ENCODE measurements around the gene UBAC1.

Gene UBAC1

DNA sequence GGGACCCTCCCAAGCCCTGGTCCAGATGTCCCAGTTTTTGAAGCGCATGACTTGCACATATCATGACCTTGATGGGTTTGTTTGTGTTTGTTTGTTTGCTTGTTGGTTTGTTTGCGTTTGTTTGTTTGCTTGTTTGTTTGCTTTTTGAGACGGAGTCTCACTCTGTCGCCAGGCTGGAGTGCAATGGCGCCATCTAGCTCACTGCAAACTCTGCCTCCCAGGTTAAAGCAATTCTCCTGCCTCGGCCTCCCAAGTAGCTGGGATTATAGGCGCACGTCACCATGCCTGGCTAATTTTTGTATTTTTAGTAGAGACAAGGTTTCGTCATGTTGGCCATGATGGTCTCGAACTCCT, 13.0 kb upstream of the UBAC1 start:
- H3K4me3 ChIP-seq (ENCODE audit: low read depth, low read length), result no peak overlapping the region
- H3K9me3 ChIP-seq (ENCODE audit: control insufficient read depth, insufficient read depth, low read depth, low read length), result no peaks in the 10 kb centered on the region
- ChIA-PET POLR2A (no interaction called here), CTCF (interaction anchor here (0.6 to 1.3 kb wide), 3 partner anchors 11 to 65 kb away, joined by 3 to 4 read pairs (median 3); no protein-coding TSS in a partner anchor)
- H3K36me3 ChIP-seq (ENCODE audit: control insufficient read depth in 2 of 2, insufficient read depth in 1 of 2, low read length in 2 of 2), result no peaks in the 10 kb centered on the region
- no peak for TF ChIP-seq ZSCAN16 (tag by site-specific recombination; IDR thresholded peaks at IDR 0.05)
- TF ChIP-seq ZNF433 (tag by site-specific recombination; IDR thresholded peaks at IDR 0.05; ENCODE audit: low read depth), result no peak
- TF ChIP-seq ZNF621 (tag by site-specific recombination; IDR thresholded peaks at IDR 0.05), result no peak
- TF ChIP-seq ZBTB7A (tag by site-specific recombination; IDR thresholded peaks at IDR 0.05; ENCODE audit: low read depth), result 0 out of 2 replicates have a peak, but pooled peaks have one; percentile 31
- TF ChIP-seq ZXDB (tag by site-specific recombination; IDR thresholded peaks at IDR 0.05), result no peak
- TF ChIP-seq ZNF274 (IDR thresholded peaks at IDR 0.05; ENCODE audit: low read length), result no peak
- TF ChIP-seq ZNF274 (tag by site-specific recombination; IDR thresholded peaks at IDR 0.05; ENCODE audit: borderline replicate concordance), result no peak
- TF ChIP-seq, protein P1, sequence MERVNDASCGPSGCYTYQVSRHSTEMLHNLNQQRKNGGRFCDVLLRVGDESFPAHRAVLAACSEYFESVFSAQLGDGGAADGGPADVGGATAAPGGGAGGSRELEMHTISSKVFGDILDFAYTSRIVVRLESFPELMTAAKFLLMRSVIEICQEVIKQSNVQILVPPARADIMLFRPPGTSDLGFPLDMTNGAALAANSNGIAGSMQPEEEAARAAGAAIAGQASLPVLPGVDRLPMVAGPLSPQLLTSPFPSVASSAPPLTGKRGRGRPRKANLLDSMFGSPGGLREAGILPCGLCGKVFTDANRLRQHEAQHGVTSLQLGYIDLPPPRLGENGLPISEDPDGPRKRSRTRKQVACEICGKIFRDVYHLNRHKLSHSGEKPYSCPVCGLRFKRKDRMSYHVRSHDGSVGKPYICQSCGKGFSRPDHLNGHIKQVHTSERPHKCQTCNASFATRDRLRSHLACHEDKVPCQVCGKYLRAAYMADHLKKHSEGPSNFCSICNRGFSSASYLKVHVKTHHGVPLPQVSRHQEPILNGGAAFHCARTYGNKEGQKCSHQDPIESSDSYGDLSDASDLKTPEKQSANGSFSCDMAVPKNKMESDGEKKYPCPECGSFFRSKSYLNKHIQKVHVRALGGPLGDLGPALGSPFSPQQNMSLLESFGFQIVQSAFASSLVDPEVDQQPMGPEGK (tag by site-specific recombination; IDR thresholded peaks at IDR 0.05), result no peak
- no peak for TF ChIP-seq KLF16 (tag by site-specific recombination; IDR thresholded peaks at IDR 0.05)
- no peak for TF ChIP-seq ZNF221 (tag by site-specific recombination; IDR thresholded peaks at IDR 0.05; ENCODE audit: borderline replicate concordance)
- TF ChIP-seq ZFP69B (tag by site-specific recombination; IDR thresholded peaks at IDR 0.05), result no peak
- no peak for TF ChIP-seq ZNF544 (tag by site-specific recombination; IDR thresholded peaks at IDR 0.05)
- no peak for TF ChIP-seq ZNF311 (tag by site-specific recombination; IDR thresholded peaks at IDR 0.05; ENCODE audit: borderline replicate concordance)
- TF ChIP-seq ZNF354C (tag by site-specific recombination; IDR thresholded peaks at IDR 0.05; ENCODE audit: borderline replicate concordance, low read depth), result no peak
- TF ChIP-seq GLIS1 (tag by site-specific recombination; IDR thresholded peaks at IDR 0.05), result peak; percentile 34
- TF ChIP-seq ZNF600 (tag by site-specific recombination; IDR thresholded peaks at IDR 0.05), result 0 out of 2 replicates have a peak, but pooled peaks have one; percentile 44
- peak; percentile 36; the same call in 1 of the 2 replicates for TF ChIP-seq CTCF (tag by site-specific recombination; IDR thresholded peaks at IDR 0.05)
- TF ChIP-seq, protein P2, sequence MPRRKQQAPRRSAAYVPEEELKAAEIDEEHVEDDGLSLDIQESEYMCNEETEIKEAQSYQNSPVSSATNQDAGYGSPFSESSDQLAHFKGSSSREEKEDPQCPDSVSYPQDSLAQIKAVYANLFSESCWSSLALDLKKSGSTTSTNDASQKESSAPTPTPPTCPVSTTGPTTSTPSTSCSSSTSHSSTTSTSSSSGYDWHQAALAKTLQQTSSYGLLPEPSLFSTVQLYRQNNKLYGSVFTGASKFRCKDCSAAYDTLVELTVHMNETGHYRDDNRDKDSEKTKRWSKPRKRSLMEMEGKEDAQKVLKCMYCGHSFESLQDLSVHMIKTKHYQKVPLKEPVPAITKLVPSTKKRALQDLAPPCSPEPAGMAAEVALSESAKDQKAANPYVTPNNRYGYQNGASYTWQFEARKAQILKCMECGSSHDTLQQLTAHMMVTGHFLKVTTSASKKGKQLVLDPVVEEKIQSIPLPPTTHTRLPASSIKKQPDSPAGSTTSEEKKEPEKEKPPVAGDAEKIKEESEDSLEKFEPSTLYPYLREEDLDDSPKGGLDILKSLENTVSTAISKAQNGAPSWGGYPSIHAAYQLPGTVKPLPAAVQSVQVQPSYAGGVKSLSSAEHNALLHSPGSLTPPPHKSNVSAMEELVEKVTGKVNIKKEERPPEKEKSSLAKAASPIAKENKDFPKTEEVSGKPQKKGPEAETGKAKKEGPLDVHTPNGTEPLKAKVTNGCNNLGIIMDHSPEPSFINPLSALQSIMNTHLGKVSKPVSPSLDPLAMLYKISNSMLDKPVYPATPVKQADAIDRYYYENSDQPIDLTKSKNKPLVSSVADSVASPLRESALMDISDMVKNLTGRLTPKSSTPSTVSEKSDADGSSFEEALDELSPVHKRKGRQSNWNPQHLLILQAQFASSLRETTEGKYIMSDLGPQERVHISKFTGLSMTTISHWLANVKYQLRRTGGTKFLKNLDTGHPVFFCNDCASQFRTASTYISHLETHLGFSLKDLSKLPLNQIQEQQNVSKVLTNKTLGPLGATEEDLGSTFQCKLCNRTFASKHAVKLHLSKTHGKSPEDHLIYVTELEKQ (tag by site-specific recombination; IDR thresholded peaks at IDR 0.05; ENCODE audit: borderline replicate concordance), result no peak
- TF ChIP-seq ZNF654 (tag by site-specific recombination; IDR thresholded peaks at IDR 0.05; ENCODE audit: low read depth), result peak; percentile 36; the same call in 1 of the 2 replicates
- TF ChIP-seq, protein P3, sequence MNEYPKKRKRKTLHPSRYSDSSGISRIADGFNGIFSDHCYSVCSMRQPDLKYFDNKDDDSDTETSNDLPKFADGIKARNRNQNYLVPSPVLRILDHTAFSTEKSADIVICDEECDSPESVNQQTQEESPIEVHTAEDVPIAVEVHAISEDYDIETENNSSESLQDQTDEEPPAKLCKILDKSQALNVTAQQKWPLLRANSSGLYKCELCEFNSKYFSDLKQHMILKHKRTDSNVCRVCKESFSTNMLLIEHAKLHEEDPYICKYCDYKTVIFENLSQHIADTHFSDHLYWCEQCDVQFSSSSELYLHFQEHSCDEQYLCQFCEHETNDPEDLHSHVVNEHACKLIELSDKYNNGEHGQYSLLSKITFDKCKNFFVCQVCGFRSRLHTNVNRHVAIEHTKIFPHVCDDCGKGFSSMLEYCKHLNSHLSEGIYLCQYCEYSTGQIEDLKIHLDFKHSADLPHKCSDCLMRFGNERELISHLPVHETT (tag by site-specific recombination; IDR thresholded peaks at IDR 0.05), result no peak
- TF ChIP-seq SCRT2 (tag by site-specific recombination; IDR thresholded peaks at IDR 0.05), result no peak
- no peaks in the 10 kb centered on the region for H3K4me1 ChIP-seq (ENCODE audit: control insufficient read depth, insufficient read depth, low read length)
- H3K27ac ChIP-seq (ENCODE audit: extremely low read depth, low read depth, low read length), result no peak overlapping the region
